IgD-negative memory B cell (primary cell): ENCODE results near the gene GPR137B. TPM values are rescaled to one million over a fixed set of nuclear protein-coding genes. Genes with fewer than 3 reads are reported as not detected.
A peak's percentile ranks its signal among the peaks of the same experiment; 100 is the strongest.
"Not testable (repeated sequence)": the region's sequence is repeated elsewhere in the genome, so short reads cannot be mapped to it uniquely, and the experiment has no call there.

ENCODE experiments used
- H3K27ac Mint-ChIP-seq, 3 donors: one replicate each; pipeline ENCODE4 v1.8.0; 2020 to 2022; ENCODE audit warnings: mild to moderate bottlenecking in 3 of 3, mixed read lengths in 3 of 3, moderate library complexity in 1 of 3
- H3K27me3 Mint-ChIP-seq: one replicate; pipeline ENCODE4 v1.8.0; 2021; ENCODE audit warnings: mixed read lengths
- H3K36me3 Mint-ChIP-seq: one replicate; pipeline ENCODE4 v1.8.0; 2020; ENCODE audit warnings: mild to moderate bottlenecking, mixed read lengths
- H3K4me1 Mint-ChIP-seq, 3 donors: one replicate each; pipeline ENCODE4 v1.8.0; 2020 to 2022; ENCODE audit warnings: mixed read lengths in 3 of 3, mild to moderate bottlenecking in 1 of 3
- H3K4me3 Mint-ChIP-seq, 4 donors: one replicate each; pipeline ENCODE4 v1.8.0; 2020 to 2022; ENCODE audit warnings: mild to moderate bottlenecking in 4 of 4, mixed read lengths in 4 of 4, moderate library complexity in 3 of 4
- H3K9me3 Mint-ChIP-seq, 3 donors: one replicate each; pipeline ENCODE4 v1.8.0; 2020 to 2021; ENCODE audit warnings: mixed read lengths in 3 of 3, mild to moderate bottlenecking in 1 of 3
- polyA plus RNA-seq: library from polyadenylated mRNA; unstranded; fragments of 300-500 nt; fragmentation: Illumina TruSeq; gene quantifications from one replicate; pipeline ENCODE4 v1.2.3, GENCODE V29; 2021

GPR137B gene
- polyA plus RNA-seq, 1 donor from 2014 or later, result 1.9 TPM

DNA sequence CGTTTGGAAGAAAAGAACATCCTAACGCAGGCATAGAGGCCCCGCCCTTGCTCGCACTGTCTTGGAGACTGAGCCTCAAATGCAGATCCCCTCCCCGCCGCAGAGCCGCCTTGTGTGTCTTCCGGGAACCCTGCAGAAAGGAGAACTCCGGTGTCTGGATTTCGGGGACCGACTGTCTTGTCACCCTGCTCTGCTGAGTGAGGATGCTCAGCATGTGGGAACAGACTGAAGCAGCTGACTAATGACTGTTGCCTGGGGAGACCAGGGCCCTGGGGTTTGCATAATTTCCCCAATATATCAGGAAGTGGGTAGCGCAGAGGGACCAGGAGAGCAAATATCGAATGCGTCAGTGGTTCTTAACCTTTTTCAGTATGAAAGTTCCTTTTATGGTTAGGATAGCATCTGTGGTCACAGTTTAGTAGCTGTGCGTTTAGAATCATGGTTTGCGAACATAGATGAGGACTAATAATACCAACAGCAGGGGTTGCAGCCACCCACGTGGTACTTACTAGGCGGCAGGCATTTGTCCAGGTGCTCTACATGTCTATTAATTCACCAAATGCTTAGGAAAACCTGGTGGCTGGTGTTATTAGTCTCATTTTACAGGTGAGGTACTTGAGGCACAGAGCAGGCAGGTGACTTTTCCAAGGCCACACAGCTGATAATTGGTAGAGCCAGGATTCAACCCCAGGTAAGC lies 14.3 kb downstream of the GPR137B start:
- H3K4me1 Mint-ChIP-seq, result peaks cover 30 to 37% (median 31%) of the 10 kb centered on the region in 3 donors
- H3K27me3 Mint-ChIP-seq, result peaks cover 54% of the 10 kb centered on the region
- peak overlapping the region; percentile 46 to 96 (median 52) for H3K27ac Mint-ChIP-seq
- peaks cover under 1% of the 10 kb centered on the region for H3K36me3 Mint-ChIP-seq
- H3K9me3 Mint-ChIP-seq, result peaks cover 3 to 17% (median 5%) of the 10 kb centered on the region in 3 donors
- H3K4me3 Mint-ChIP-seq, result peak overlapping the region; percentile 24 to 79 (median 56)

DNA sequence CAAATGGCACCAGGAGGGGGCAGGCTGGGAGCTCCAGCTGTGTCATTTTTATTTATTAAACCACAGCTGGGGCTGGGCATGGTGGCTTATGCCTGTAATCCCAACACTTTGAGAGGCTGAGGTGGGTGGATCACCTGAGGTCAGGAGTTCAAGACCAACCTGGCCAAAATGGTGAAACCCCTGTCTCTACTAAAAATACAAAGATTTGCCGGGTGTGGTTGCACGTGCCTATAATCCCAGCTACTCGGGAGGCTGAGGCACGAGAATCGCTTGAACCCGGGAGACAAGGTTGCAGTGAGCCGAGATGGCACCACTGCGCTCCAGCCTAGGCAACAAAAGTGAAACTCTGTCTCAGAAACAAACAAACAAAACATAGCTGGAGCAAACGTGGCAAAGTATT lies 15.7 kb downstream of the GPR137B start:
- H3K4me1 Mint-ChIP-seq, result peaks cover 30 to 37% (median 31%) of the 10 kb centered on the region in 3 donors
- H3K27ac Mint-ChIP-seq, H3K4me3 Mint-ChIP-seq, H3K36me3 Mint-ChIP-seq: not testable (repeated sequence)
- H3K27me3 Mint-ChIP-seq, result peaks cover 52% of the 10 kb centered on the region
- H3K9me3 Mint-ChIP-seq, result peaks cover 6 to 29% (median 8%) of the 10 kb centered on the region in 3 donors

DNA sequence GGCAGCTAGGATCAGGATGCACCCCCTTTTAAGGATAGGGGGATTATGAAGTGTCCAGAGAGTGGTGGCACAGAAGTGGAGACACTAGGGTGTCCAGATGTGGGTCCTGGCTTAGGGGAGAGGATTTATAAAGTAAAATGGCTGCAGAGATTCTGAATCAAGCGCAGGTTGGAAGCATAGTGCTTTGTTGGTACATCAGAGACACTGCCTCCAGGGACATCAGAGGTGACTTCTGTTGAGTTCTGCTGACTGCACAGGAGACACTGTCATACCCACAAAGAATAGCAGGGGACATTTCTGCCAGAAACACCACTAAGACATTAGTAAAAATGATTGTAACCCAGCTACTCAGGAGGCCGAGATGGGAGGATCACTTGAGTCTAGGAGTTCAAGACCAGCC lies 16.4 kb downstream of the GPR137B start:
- peaks cover 46% of the 10 kb centered on the region for H3K27me3 Mint-ChIP-seq
- H3K4me3 Mint-ChIP-seq, result no peak overlapping the region
- H3K36me3 Mint-ChIP-seq, result peaks cover 2% of the 10 kb centered on the region
- H3K9me3 Mint-ChIP-seq, result peaks cover 6 to 35% (median 8%) of the 10 kb centered on the region in 3 donors
- peaks cover 36 to 41% (median 37%) of the 10 kb centered on the region in 3 donors for H3K4me1 Mint-ChIP-seq
- no peak overlapping the region for H3K27ac Mint-ChIP-seq

DNA sequence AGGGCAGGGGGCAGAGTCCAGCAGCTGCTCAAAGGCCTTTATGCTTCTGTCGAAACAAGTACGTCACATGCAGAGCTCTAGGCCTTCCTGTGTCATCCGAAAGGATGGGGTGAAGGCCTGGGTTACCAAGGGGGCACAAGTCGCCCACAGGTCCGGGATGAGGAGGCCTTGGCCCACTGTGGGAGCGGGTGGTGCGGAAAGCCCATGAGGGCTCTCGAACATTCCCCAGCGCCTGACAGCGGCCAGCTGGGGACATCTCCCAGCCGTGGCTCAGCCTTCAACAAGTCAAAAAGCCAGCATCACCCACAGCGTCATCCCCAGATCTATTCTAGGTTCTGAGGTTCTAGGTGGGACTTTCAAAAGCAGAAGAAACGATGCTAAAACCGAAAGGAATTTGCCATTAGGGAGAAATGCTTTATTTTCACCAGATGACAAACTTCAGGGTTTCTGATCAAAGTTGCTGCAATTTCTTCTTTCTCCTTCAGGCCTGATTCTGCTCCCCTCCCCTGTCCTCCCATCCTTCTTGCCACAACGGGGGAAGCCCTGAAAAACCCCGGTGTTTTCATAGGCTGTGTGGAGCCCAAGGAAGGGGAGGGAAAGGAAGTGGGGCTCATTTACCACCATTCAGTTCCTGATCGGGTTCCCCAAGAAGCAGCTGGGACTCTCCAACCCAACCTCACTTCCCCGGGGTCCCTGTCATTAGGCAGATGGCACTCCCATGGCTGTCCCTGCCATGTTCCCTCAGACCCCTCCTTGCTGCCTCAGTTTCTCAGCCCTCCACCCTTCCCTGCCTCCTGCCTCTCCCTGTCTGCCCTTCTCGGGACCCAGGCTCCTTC lies 17.6 kb downstream of the GPR137B start:
- Mint-ChIP-seq H3K9me3 (peaks cover 6 to 38% (median 8%) of the 10 kb centered on the region in 3 donors), H3K4me3 (peak overlapping the region; percentile 41 to 89 (median 64)), H3K27ac (peak overlapping the region in 2 of 3 donors; percentile 69 to 81), H3K4me1 (peaks cover 37 to 41% (median 37%) of the 10 kb centered on the region in 3 donors), H3K36me3 (peaks cover 2% of the 10 kb centered on the region), H3K27me3 (peaks cover 37% of the 10 kb centered on the region)

DNA sequence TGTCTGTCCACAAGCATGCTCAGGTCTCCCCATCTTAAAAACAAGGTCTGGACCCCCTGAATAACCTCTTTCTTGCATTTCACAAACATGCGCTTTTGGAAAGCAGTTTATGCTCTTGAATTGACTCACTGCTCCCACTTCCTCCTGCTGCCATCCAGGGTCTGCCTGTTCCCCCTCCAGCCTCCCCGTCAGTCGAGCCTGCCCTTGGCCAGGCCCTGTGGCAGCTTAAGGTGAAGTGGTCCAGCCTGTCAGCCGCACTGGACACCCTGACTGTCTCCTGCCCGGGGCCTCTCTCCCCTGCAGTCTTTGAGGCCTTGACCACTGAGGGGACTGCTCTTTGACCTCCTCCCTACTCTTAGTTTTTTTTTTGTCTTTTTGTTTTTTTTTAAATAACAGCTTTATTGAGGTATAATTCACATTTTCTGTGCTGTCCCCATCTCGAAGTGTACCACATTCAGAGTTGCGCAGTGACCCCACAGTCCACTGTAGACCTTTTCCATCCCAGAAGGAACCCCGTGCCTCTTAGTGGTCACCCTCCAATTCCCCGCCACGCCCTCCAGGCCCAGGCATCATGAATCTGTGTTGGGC lies 18.3 kb downstream of the GPR137B start:
- H3K36me3 Mint-ChIP-seq, result peaks cover 2% of the 10 kb centered on the region
- H3K9me3 Mint-ChIP-seq, result peaks cover 6 to 39% (median 10%) of the 10 kb centered on the region in 3 donors
- peak overlapping the region in 2 of 4 donors; percentile 81 to 89 for H3K4me3 Mint-ChIP-seq
- H3K27me3 Mint-ChIP-seq, result peaks cover 32% of the 10 kb centered on the region
- H3K4me1 Mint-ChIP-seq, result peaks cover 32 to 37% (median 34%) of the 10 kb centered on the region in 3 donors
- peak overlapping the region in 1 of 3 donors; percentile 79 for H3K27ac Mint-ChIP-seq

DNA sequence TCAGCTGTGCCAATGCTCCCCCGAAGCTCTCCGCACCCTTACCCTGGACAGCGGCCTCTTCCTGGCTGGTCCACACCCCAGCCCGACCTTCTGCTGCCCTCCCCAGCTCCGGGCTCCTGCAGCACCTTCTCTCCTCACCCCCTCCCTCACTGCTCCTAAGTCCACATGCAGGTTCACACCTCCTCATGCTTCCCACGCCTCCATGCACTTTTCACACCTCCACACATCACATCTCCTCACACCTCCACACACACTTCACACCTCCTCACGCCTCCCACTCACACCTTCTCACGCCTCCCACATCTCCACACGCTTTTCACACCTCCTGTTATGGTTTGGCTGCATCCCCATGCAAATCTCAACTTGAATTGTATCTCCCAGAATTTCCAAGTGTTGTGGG lies 18.9 kb downstream of the GPR137B start:
- H3K27me3 Mint-ChIP-seq, result peaks cover 31% of the 10 kb centered on the region
- peaks cover 6 to 37% (median 10%) of the 10 kb centered on the region in 3 donors for H3K9me3 Mint-ChIP-seq
- H3K4me1 Mint-ChIP-seq, result peaks cover 30 to 35% (median 33%) of the 10 kb centered on the region in 3 donors
- peaks cover 2% of the 10 kb centered on the region for H3K36me3 Mint-ChIP-seq
- H3K4me3 Mint-ChIP-seq, result no peak overlapping the region
- peak overlapping the region in 1 of 3 donors; percentile 79 for H3K27ac Mint-ChIP-seq

DNA sequence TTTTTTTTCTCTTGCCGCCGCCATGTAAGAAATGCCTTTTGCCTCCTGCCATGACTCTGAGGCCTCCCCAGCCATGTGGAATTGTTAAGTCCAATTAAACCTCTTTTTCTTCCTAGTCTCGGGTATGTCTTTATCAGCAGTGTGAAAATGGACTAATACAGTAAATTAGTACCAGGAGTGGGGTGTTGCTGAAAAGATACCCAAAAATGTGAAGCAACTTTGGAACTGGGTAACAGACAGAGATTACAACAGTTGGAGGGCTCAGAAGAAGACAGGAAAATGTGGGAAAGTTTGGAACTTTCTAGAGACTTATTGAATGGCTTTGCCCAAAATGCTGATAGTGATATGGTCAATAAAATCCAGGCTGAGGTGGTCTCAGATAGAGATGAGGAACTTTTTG lies 19.4 kb downstream of the GPR137B start:
- Mint-ChIP-seq H3K9me3 (peaks cover 6 to 34% (median 10%) of the 10 kb centered on the region in 3 donors), H3K27me3 (peaks cover 27% of the 10 kb centered on the region), H3K4me1 (peaks cover 27 to 29% (median 28%) of the 10 kb centered on the region in 3 donors)
- not testable (repeated sequence) for H3K27ac Mint-ChIP-seq, H3K36me3 Mint-ChIP-seq, H3K4me3 Mint-ChIP-seq

DNA sequence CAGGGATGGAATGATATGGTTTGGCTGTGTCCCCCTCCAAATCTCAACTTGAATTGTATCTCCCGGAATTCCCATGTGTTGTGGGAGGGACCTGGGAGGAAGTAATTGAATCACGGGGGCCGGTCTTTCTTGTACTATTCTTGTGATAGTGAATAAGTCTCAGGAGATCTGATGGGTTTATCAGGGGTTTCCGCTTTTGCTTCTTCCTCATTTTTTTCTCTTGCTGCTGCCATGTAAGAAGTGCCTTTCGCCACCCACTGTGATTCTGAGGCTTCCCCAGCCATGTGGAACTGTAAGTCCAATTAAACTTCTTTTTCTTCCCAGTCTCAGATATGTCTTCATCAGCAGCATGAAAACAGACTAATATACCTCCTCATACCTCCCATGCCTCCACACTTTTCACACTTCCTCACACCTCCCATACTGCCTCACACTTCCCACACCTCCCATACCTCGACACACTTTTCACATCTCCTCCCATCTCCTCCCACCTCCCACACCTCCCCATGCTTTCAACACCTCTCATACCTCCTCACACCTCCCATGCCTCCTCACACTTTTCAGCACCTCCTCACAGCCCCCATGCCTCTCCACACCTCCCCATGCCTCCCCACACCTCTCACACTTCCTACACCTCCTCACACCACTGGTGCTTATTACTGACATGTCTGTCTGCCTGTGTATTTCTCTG lies 21.3 kb downstream of the GPR137B start:
- Mint-ChIP-seq H3K27ac (peak overlapping the region in 1 of 3 donors; percentile 52), H3K4me1 (peaks cover 19 to 21% (median 21%) of the 10 kb centered on the region in 3 donors), H3K36me3 (peaks cover 2% of the 10 kb centered on the region), H3K4me3 (peak overlapping the region in 2 of 4 donors; percentile 30 to 49), H3K9me3 (peaks cover 6 to 30% (median 10%) of the 10 kb centered on the region in 3 donors), H3K27me3 (peaks cover 22% of the 10 kb centered on the region)

DNA sequence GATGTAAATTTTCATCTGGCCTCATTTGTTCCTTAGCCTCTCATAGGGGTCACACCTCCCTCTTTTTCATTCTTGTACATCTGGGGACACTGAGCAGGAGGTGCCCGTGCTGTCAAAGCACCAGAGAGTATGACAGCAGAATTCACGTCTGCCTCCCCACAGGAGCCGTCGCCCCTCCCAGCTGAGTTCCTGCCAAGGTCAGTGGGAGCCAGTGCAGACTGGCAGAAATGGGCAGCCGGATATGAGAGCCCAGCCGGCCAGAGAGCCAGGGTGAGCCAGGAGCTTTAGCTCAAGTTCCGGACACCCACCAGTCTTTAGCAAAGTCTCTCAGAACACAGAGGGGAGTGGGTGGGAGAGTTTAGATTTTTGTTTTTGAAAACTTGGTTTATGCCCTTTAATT lies 21.9 kb downstream of the GPR137B start:
- H3K27me3 Mint-ChIP-seq, result peaks cover 16% of the 10 kb centered on the region
- peaks cover 6 to 28% (median 10%) of the 10 kb centered on the region in 3 donors for H3K9me3 Mint-ChIP-seq
- no peak overlapping the region for H3K27ac Mint-ChIP-seq
- peaks cover 12 to 21% (median 18%) of the 10 kb centered on the region in 3 donors for H3K4me1 Mint-ChIP-seq
- peak overlapping the region in 1 of 4 donors; percentile 78 for H3K4me3 Mint-ChIP-seq
- H3K36me3 Mint-ChIP-seq, result peaks cover 2% of the 10 kb centered on the region

DNA sequence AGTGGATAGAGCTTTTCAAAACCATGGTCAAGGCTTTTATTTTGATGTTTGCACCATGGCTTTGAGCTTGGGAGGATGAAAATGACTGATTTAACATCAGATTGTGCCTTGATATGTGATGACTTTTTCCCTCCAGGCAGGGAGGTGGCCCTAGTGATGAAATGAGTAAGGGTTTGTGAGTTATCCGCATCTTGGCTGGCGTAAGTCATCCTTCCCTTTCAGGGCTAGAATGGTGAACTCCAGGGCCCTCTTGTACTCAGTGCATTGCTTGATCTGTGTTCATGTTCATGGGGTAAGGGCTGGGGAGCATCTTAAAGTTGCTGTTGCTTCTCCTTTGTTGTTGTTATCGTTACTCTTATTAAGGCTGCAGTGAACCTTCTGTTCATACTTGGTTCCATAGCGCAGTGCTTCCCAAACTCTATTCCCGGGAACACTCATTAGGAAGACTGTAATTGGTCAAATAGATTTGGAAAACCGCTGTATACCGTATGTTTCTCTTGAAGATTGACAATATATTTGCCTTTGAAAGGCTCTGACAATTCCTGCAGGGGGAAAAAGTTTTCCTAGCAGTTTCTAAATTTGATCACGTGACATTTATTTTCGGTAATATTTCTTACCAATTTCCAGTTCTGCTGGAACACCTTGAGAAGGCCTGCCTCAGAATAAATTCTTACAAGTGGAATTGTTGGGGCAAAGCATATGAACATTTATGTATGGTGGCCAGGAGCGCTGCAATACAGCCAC lies 23.1 kb downstream of the GPR137B start:
- peaks cover 6% of the 10 kb centered on the region for H3K27me3 Mint-ChIP-seq
- no peak overlapping the region for H3K4me3 Mint-ChIP-seq
- peaks cover 2% of the 10 kb centered on the region for H3K36me3 Mint-ChIP-seq
- H3K4me1 Mint-ChIP-seq, result peaks cover 4 to 12% (median 11%) of the 10 kb centered on the region in 3 donors
- no peak overlapping the region for H3K27ac Mint-ChIP-seq
- peaks cover 6 to 28% (median 10%) of the 10 kb centered on the region in 3 donors for H3K9me3 Mint-ChIP-seq

DNA sequence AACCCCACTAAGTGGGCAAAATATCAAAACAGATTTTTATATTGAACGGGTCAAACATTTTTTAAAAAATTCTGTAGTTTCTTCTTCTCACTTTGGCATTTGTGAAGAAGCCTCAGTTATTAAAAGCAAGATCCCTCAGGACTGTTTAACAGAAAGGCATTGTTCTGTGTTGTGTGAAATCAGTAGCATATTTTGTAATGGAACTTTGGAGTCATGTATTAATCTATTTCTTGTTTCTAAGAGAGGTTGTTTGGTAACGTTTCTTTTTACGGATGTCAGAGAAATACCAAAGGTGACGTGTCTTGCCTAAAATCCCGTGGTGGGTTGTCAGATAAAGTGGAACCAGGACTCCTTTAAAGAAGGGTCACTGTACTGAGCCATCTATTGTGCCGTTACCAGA lies 23.7 kb downstream of the GPR137B start:
- Mint-ChIP-seq H3K9me3 (peaks cover 6 to 28% (median 10%) of the 10 kb centered on the region in 3 donors), H3K4me1 (peaks cover 4 to 9% (median 8%) of the 10 kb centered on the region in 3 donors), H3K27ac (no peak overlapping the region), H3K4me3 (no peak overlapping the region), H3K36me3 (peaks cover 2% of the 10 kb centered on the region), H3K27me3 (peaks cover under 1% of the 10 kb centered on the region)

DNA sequence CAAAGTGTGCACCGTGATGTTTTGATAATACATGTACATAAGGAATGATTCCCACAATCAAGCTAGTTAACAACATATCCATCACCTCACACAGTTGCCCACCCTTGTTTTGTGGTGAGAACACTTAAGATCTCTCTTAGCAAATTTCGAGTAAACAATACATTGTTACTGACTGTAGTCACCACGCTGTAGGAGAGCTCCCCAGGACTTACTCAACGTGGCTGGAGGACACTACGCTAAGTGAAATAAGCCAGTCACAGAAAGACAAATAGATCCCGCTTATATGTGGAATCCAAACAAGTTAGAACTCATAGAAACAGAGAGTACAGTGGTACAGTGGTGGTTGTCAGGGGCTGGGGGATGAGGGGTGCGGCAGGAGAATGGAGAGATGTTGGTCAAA lies 24.8 kb downstream of the GPR137B start:
- Mint-ChIP-seq H3K9me3 (peaks cover 0 to 19% (median 2%) of the 10 kb centered on the region in 3 donors), H3K27ac (no peak overlapping the region), H3K4me1 (peaks cover 4 to 9% (median 8%) of the 10 kb centered on the region in 3 donors), H3K36me3 (peaks cover 4% of the 10 kb centered on the region), H3K4me3 (no peak overlapping the region), H3K27me3 (peaks cover 2% of the 10 kb centered on the region)

DNA sequence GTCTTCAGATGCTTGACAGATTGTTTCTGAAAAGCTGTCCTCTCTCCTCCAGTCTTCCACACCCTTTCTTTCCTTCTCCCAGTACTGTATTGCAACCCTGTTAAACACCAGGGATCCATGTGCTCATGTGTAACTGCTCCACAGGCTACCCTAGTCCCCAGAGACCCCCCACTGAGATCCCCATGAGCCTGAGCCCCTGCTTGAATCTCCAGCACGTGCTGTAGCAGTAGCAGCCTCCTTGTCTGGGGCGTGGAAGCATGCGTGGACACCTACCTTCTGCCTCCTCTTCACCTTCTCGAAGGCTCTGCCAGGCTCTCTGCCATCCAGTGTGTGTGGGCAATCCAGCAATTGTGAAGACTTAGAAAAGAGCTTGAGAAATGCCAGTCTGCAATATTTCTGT lies 25.2 kb downstream of the GPR137B start:
- H3K4me3 Mint-ChIP-seq, result no peak overlapping the region

More for the DNA sequence above, 25.2 kb downstream of the GPR137B start:
- Mint-ChIP-seq H3K27ac (no peak overlapping the region), H3K36me3 (peaks cover 4% of the 10 kb centered on the region), H3K4me1 (peaks cover 4 to 9% (median 8%) of the 10 kb centered on the region in 3 donors), H3K9me3 (peaks cover 0 to 15% (median 2%) of the 10 kb centered on the region in 3 donors), H3K27me3 (peaks cover 2% of the 10 kb centered on the region)
